GM18907 (cell line): ENCODE results near the gene CFL1.

Experiments
- ATAC-seq: cut with Tn5 transposase; IDR thresholded peaks from one replicate; pipeline ENCODE4 v1.9.1; 2021; ENCODE audit warnings: mild to moderate bottlenecking, moderate library complexity; ENCODE audit not compliant: unreplicated experiment

The CFL1 gene

DNA sequence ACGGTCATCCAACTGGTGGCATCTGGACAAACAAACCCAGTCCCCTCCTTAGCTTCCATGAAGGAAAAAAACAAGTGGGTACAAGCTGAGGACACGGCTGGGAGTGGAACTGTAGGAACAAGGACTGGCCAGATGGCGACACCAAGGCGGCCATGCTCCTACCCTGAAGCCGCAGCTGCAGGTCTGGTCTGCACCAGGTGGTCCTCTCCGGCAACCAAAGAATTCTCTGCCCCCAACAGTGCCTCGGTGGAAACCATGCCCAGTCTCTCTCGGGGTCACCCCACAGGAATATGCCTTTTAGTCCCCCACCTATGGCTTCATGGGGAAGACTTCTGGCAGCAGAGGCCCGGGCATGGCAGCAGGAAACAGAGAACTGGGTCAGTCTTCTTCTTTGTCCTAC is 48.5 kb downstream of the CFL1 start:
- no peak for ATAC-seq

DNA sequence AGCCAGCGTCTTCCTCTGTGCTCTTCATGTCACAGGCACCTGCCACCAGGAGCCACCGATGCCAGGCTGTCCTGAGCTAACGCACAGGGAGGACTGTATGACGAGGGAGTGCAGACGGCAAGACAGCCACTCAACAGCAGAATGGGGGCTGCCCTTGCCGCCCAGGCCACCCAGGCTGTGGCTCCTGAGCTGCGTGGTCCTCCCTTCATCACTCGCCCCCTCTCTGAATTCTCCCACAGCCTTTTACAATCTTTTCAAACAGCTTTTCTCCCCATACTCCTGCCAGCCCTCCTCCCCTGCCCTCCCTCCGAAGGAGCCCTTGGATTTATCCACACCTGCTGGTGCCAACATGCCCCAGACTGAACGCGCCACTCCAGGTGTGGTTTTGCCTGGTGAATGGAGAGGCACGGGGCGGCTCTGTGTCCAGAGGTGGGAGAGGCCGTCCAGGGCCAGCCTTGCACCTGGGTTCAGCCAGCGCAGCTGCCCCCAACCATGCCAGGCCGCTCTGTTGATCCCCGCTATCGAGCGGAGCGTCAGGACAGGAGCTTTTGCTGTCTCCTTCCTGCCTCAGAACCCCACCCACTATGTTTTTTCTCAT is 49.1 kb downstream of the CFL1 start:
- ATAC-seq = no peak

DNA sequence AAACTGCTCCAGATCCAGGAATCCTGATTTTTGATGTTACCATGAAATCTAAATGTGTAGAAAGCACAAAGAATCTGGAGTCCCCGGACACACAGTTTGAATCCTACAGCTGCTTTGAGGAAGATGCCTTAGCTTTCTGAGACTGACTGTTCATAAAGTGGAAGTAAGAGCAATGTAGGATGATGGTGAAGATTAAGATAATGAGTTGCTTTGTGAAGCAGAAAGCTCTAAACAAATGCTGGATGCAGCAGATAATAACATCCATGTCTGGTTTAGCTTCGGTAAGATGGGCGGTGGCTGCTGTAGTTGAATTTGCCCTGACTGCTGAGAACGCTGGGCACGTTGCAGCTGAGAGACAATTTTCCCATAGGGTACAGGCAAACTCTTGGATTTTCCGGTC is 51.0 kb downstream of the CFL1 start:
- ATAC-seq = no peak
